K562 (cell line): ENCODE data around the gene ANKRD24. TPM values are rescaled to one million over a fixed set of nuclear protein-coding genes. Genes with fewer than 3 reads are reported as not detected.

Experiments used
- ATAC-seq: fragments of 200-7000 bp; cut with Tn5 transposase; 3 replicates; pipeline ENCODE4 v1.9.1; 2020; ENCODE audit warnings: moderate library complexity
- BruUV-seq: library from RNA; stranded (reverse); fragments of 400-500 nt; replicated peaks from 2 replicates; lab custom pipeline; 2021; lab: Mats Ljungman, UMichigan
- CTCF ChIA-PET: fragments of 300-600 bp; formaldehyde crosslinking; extraction: SDS; loops from one replicate; lab custom pipeline; 2021; ENCODE audit warnings: low intra/inter-chr PET ratio; lab: Yijun Ruan, JAX
- POLR2A ChIA-PET: fragments of 300-600, 350-650 bp; sonication (Branson Sonifier 250); formaldehyde crosslinking; extraction: SDS; loops from one replicate; lab custom pipeline; 2021; ENCODE audit warnings: antibody characterized with exemption, inconsistent platforms; lab: Yijun Ruan, JAX
- DNase-seq, 4 experiments: peaks; one replicate each; pipeline versions ENCODE4 v3.0.0 to v3.0.0-alpha.2; 2011 to 2018; ENCODE audit warnings: low spot score in 3 of 4, mixed read lengths in 3 of 4; ENCODE audit errors: extremely low read depth in 1 of 4
- FAIRE-seq: peaks from 2 replicates; lab custom pipeline; 2011; peaks lifted over from hg19 to GRCh38; lab: Jason Lieb, UNC
- H2AFZ ChIP-seq: 2 replicates; pipeline ENCODE4 v1.6.0; 2011; ENCODE audit warnings: low read depth, low read length, control low read depth, inconsistent platforms
- H3K27ac ChIP-seq: fragments of 200-600 bp; 3 replicates; pipeline ENCODE4 v1.8.0; 2011; ENCODE audit warnings: low read depth, mild to moderate bottlenecking, control low read depth, inconsistent platforms, low read length, moderate library complexity, mixed read lengths; ENCODE audit errors: extremely low read depth
- H3K27me3 ChIP-seq, 2 experiments: fragments of 300-600 bp in 1 of 2; 2 replicates in 1 of 2; 3 replicates in 1 of 2; pipeline versions ENCODE4 v1.6.0 to v1.8.0; 2011; ENCODE audit warnings: inconsistent platforms in 2 of 2, low read length in 2 of 2, mild to moderate bottlenecking in 1 of 2, mixed read lengths in 1 of 2, moderate library complexity in 1 of 2; ENCODE audit not compliant: control insufficient read depth in 2 of 2, insufficient read depth in 2 of 2
- H3K36me3 ChIP-seq: fragments of 300-600 bp; 3 replicates; pipeline ENCODE4 v1.8.0; 2011; ENCODE audit warnings: mild to moderate bottlenecking, low read length, inconsistent platforms; ENCODE audit not compliant: control insufficient read depth, insufficient read depth
- H3K4me1 ChIP-seq, 2 experiments: fragments of 200-600 bp in 1 of 2; replicated peaks in 1 of 2; 2 replicates in 1 of 2; 3 replicates in 1 of 2; pipeline versions ENCODE4 v1.5.1 to v1.8.0; 2011; ENCODE audit warnings: inconsistent platforms in 2 of 2, low read length in 2 of 2, mild to moderate bottlenecking in 1 of 2, mixed read lengths in 1 of 2, moderate library complexity in 1 of 2; ENCODE audit not compliant: control insufficient read depth in 2 of 2, insufficient read depth in 2 of 2
- H3K4me2 ChIP-seq: 2 replicates; pipeline ENCODE4 v1.6.1; 2011; ENCODE audit warnings: low read length, control low read depth, inconsistent platforms, mixed read lengths; ENCODE audit not compliant: insufficient read depth
- H3K4me3 ChIP-seq: fragments of 200-600 bp; sonication (generic), shearing (Covaris generic); 2 replicates; pipeline ENCODE4 v1.5.1; 2016; ENCODE audit warnings: control low read depth, inconsistent platforms
- H3K79me2 ChIP-seq: fragments of 200-600 bp; 3 replicates; pipeline ENCODE4 v1.8.0; 2011; ENCODE audit warnings: low read length, inconsistent platforms; ENCODE audit not compliant: control insufficient read depth, insufficient read depth
- H3K9ac ChIP-seq, 2 experiments: 2 replicates each; pipeline versions ENCODE4 v1.6.0 to v1.6.1; 2011; ENCODE audit warnings: low read depth in 2 of 2, low read length in 2 of 2, control low read depth in 1 of 2, inconsistent platforms in 1 of 2, mild to moderate bottlenecking in 1 of 2, mixed read lengths in 1 of 2; ENCODE audit not compliant: insufficient read depth in 1 of 2
- H3K9me1 ChIP-seq: one replicate; pipeline ENCODE4 v1.6.0; 2011; ENCODE audit warnings: inconsistent platforms, mild to moderate bottlenecking, low read length, moderate library complexity; ENCODE audit not compliant: control insufficient read depth, insufficient read depth
- H3K9me3 ChIP-seq: replicated peaks from 2 replicates; pipeline ENCODE4 v1.5.1; 2011; ENCODE audit warnings: low read depth, low read length, inconsistent platforms; ENCODE audit not compliant: control insufficient read depth, insufficient read depth
- H4K20me1 ChIP-seq: replicated peaks from 2 replicates; pipeline ENCODE4 v1.6.1; 2011; ENCODE audit warnings: low read length, inconsistent platforms, mixed read lengths; ENCODE audit not compliant: control insufficient read depth, insufficient read depth
- ARID2 ChIP-seq: fragments of 450-650 bp; IDR thresholded peaks from 2 replicates; pipeline ENCODE4 v1.6.1; 2017; ENCODE audit warnings: antibody characterized with exemption, mild to moderate bottlenecking
- BCOR ChIP-seq: fragments of 450-650 bp; IDR thresholded peaks from 2 replicates; pipeline ENCODE4 v1.6.1; 2016
- HDAC2 ChIP-seq: fragments of 450-650 bp; IDR thresholded peaks from 2 replicates; pipeline ENCODE4 v1.6.1; 2016; ENCODE audit warnings: mild to moderate bottlenecking
- KDM1A ChIP-seq, 2 experiments: fragments of 450-650 bp; IDR thresholded peaks; 2 replicates each; pipeline ENCODE4 v1.6.1; 2016; ENCODE audit warnings: mild to moderate bottlenecking in 2 of 2
- RBM25 ChIP-seq: fragments of 200-400 bp; formaldehyde crosslinking; IDR thresholded peaks from 2 replicates; pipeline ENCODE4 v1.6.1; 2018; ENCODE audit warnings: low read length, low read depth, moderate library complexity; ENCODE audit not compliant: severe bottlenecking
- ZFP36 ChIP-seq: fragments of 150-350 bp; IDR thresholded peaks from 2 replicates; pipeline ENCODE4 v1.6.1; 2018; ENCODE audit warnings: low read length, low read depth; ENCODE audit not compliant: partially characterized antibody
- ZNF57 ChIP-seq: fragments of 450-650 bp; formaldehyde crosslinking; IDR thresholded peaks from 2 replicates; pipeline ENCODE4 v1.4.0; 2020; ENCODE audit warnings: mild to moderate bottlenecking, moderate library complexity
- WGBS: fragments of 100-300 bp; shearing (Covaris generic); methylation state at CpG from one replicate; pipeline ENCODE4 v1.1.6; 2016; ENCODE audit warnings: low coverage, mixed read lengths; ENCODE audit not compliant: insufficient coverage; ENCODE audit errors: missing lambda C conversion rate; 5-methylcytosine and 5-hydroxymethylcytosine counted together
- in situ Hi-C: fragments of 300-500 bp; cut with MboI; formaldehyde crosslinking; loops from 4 replicates; pipeline ENCODE4 v1.15.0; 2018; ENCODE audit warnings: inconsistent platforms, mixed read lengths
- intact Hi-C: fragments of 100-400 bp; cut with micrococcal nuclease; formaldehyde crosslinking; loops from 2 replicates; pipeline ENCODE4 v1.14.2; 2022
- polyA plus RNA-seq, 8 experiments: library from polyadenylated mRNA; depleted of rRNA in 4 of 8; stranded (reverse) in 5 of 8; unstranded in 3 of 8; fragments of >200 nt; fragmentation: Nextera tagmentation in 2 of 8; fragmentation: Illumina TruSeq in 1 of 8; extraction: Ambion mirVana in 2 of 8; extraction: Trizol in 1 of 8; gene quantifications; 2 replicates each; pipeline versions ENCODE4 v1.2.1 to v1.2.3, GENCODE V29; 2011 to 2014; ENCODE audit warnings: inconsistent platforms in 1 of 8, missing spikeins in 1 of 8
- total RNA-seq, 7 experiments: library from RNA; depleted of rRNA in 6 of 7; stranded (reverse); fragments of >200 nt in 6 of 7; fragmentation: Illumina TruSeq in 2 of 7; extraction: Trizol in 2 of 7; gene quantifications; 2 replicates each; pipeline versions ENCODE4 v1.2.1 to v1.2.3, GENCODE V29; 2011 to 2021; ENCODE audit warnings: low replicate concordance in 1 of 7
- TF ChIP-seq, protein P1 (sequence below), 3 experiments: IDR thresholded peaks in 2 of 3; conservative IDR thresholded peaks in 1 of 3; 2 replicates each; pipeline ENCODE4 v1.5.1; 2011 to 2012; ENCODE audit warnings: low read length in 3 of 3, mild to moderate bottlenecking in 3 of 3, control low read depth in 2 of 3, improper control_type of control experiment in 1 of 3, inconsistent platforms in 1 of 3, low read depth in 1 of 3, mixed read lengths in 1 of 3, moderate library complexity in 1 of 3; ENCODE audit not compliant: insufficient read depth in 2 of 3
- TF ChIP-seq, protein P2 (sequence below): fragments of 450-650 bp; IDR thresholded peaks from 2 replicates; pipeline ENCODE4 v1.6.1; 2017; ENCODE audit warnings: antibody characterized with exemption
- TF ChIP-seq, protein P3 (sequence below): fragments of 250-450 bp; sonication (Bioruptor Pico); IDR thresholded peaks from 2 replicates; pipeline ENCODE4 v1.5.0; 2022; ENCODE audit warnings: mild to moderate bottlenecking

The ANKRD24 gene
- total and polyA plus RNA-seq, 9 of the 15 experiments (the other 6 are each of a cell fraction or from before 2014, with no cell fraction given) = 0.07 to 0.12 (median 0.09) TPM; not detected in 5

DNA sequence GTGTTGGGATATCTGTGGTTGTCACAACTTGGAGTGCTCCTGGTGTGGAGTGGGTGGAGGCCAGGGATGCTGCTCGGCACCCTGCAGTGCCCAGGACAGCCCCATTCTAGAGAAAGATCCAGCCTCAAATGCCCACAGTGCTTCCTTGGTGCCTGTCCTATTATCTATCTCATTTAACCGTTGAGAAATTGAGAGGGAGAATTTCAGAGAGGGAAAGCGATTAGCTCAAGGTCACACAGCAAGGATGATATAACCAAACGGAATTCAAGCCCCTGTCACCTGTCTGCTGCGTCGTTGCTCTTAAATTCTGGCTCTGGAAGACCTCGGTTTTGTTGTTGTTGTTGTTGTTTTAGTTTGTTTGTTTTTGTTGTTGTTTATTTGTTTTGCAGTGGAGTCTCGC, 13.5 kb downstream of the ANKRD24 start:
- H2AFZ ChIP-seq = no peak overlapping the region
- no peaks in the 10 kb centered on the region for H4K20me1 ChIP-seq
- DNase-seq = no peak
- no peaks in the 10 kb centered on the region for H3K79me2 ChIP-seq
- intact Hi-C loops (no loop called here), in situ Hi-C loops (no loop called here)
- H3K9me1 ChIP-seq = no peaks in the 10 kb centered on the region
- POLR2A ChIA-PET = interaction anchor here (1.0 kb wide), 1 partner anchor 240 kb away, joined by 4 read pairs; no protein-coding TSS in a partner anchor
- no peak for FAIRE-seq
- TF ChIP-seq RBM25 (peak; percentile 91), KDM1A (IDR thresholded peaks at IDR 0.05) (peak in 1 of 2 experiments; percentile 52; a peak in 2 of 4 replicates), BCOR (peak; percentile 86), ZNF57 (CRISPR knock-in tag) (no peak), ZFP36 (peak; percentile 65)
- TF ChIP-seq, all 486 proteins: peak for 4
- Histone ChIP-seq H3K4me2 (no peak overlapping the region), H3K27ac (no peak overlapping the region), H3K4me1 (peaks cover 0 to 14% of the 10 kb centered on the region in 2 experiments; a peak in 2 of 5 replicates), H3K9me3 (no peaks in the 10 kb centered on the region), H3K27me3 (peaks cover 8 to 30% of the 10 kb centered on the region in 2 experiments), H3K36me3 (no peaks in the 10 kb centered on the region), H3K4me3 (no peak overlapping the region), H3K9ac (no peak overlapping the region)
- ATAC-seq = no peak
- no TSS peak for BruUV-seq
- CTCF ChIA-PET = no interaction called here
- WGBS = 31% methylated on average over 8 of the region's 8 CpGs

DNA sequence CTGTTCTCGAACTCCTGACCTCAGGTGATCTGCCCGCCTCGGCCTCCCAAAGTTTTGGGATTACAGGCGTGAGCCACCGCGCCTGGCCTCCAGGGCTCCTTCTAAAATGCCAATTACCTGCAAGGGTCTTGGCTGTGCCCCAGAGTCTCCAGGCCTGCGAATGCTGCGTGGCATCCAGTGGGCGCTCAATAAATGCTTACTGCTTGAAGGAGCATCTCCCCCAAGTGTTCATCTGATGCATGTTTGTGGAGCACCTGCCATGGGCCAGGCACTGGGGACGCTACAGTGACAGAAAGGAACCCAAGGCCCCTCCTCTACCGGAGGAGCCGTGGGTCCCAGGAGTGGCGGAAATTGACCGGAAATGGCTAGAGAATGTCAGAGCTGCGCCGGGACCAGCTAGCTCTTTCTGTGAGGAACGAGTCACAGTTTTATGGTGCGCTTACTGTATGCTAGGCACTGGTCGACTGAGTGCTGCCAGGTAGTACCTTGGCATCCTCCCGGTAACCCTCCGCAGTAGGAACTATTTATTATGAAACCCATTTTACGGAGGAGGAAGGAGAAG, 14.2 kb downstream of the ANKRD24 start:
- ATAC-seq = no peak
- 37% methylated on average over 22 of the region's 22 CpGs for WGBS
- Histone ChIP-seq H3K4me1 (peaks cover 0 to 14% of the 10 kb centered on the region in 2 experiments; a peak in 2 of 5 replicates), H3K9ac (no peak overlapping the region), H4K20me1 (no peaks in the 10 kb centered on the region), H3K4me2 (no peak overlapping the region), H3K4me3 (no peak overlapping the region), H3K9me3 (no peaks in the 10 kb centered on the region), H3K27me3 (peaks cover 8 to 30% of the 10 kb centered on the region in 2 experiments), H3K36me3 (no peaks in the 10 kb centered on the region), H3K9me1 (no peaks in the 10 kb centered on the region), H3K27ac (no peak overlapping the region), H2AFZ (no peak overlapping the region), H3K79me2 (no peaks in the 10 kb centered on the region)
- DNase-seq = no peak
- POLR2A ChIA-PET = interaction anchor here (1.0 kb wide), 1 partner anchor 241 kb away, joined by 4 read pairs; no protein-coding TSS in a partner anchor
- no peak for FAIRE-seq
- intact Hi-C loops = no loop called here
- in situ Hi-C loops = no loop called here
- CTCF ChIA-PET = no interaction called here
- no TSS peak for BruUV-seq
- TF ChIP-seq HDAC2 (no peak), ARID2 (no peak)
- TF ChIP-seq, protein P1, sequence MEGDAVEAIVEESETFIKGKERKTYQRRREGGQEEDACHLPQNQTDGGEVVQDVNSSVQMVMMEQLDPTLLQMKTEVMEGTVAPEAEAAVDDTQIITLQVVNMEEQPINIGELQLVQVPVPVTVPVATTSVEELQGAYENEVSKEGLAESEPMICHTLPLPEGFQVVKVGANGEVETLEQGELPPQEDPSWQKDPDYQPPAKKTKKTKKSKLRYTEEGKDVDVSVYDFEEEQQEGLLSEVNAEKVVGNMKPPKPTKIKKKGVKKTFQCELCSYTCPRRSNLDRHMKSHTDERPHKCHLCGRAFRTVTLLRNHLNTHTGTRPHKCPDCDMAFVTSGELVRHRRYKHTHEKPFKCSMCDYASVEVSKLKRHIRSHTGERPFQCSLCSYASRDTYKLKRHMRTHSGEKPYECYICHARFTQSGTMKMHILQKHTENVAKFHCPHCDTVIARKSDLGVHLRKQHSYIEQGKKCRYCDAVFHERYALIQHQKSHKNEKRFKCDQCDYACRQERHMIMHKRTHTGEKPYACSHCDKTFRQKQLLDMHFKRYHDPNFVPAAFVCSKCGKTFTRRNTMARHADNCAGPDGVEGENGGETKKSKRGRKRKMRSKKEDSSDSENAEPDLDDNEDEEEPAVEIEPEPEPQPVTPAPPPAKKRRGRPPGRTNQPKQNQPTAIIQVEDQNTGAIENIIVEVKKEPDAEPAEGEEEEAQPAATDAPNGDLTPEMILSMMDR (IDR thresholded peaks at IDR 0.05 in 2 of 3, conservative IDR thresholded peaks at IDR 0.05 in 1 of 3; ENCODE audit: insufficient read depth in 2 of 3, low read depth in 1 of 3, low read length in 3 of 3) = peak in 1 of 3 experiments; percentile 12; a peak in 1 of 6 replicates
- TF ChIP-seq, protein P2, sequence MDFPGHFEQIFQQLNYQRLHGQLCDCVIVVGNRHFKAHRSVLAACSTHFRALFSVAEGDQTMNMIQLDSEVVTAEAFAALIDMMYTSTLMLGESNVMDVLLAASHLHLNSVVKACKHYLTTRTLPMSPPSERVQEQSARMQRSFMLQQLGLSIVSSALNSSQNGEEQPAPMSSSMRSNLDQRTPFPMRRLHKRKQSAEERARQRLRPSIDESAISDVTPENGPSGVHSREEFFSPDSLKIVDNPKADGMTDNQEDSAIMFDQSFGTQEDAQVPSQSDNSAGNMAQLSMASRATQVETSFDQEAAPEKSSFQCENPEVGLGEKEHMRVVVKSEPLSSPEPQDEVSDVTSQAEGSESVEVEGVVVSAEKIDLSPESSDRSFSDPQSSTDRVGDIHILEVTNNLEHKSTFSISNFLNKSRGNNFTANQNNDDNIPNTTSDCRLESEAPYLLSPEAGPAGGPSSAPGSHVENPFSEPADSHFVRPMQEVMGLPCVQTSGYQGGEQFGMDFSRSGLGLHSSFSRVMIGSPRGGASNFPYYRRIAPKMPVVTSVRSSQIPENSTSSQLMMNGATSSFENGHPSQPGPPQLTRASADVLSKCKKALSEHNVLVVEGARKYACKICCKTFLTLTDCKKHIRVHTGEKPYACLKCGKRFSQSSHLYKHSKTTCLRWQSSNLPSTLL = no peak
- TF ChIP-seq, protein P3, sequence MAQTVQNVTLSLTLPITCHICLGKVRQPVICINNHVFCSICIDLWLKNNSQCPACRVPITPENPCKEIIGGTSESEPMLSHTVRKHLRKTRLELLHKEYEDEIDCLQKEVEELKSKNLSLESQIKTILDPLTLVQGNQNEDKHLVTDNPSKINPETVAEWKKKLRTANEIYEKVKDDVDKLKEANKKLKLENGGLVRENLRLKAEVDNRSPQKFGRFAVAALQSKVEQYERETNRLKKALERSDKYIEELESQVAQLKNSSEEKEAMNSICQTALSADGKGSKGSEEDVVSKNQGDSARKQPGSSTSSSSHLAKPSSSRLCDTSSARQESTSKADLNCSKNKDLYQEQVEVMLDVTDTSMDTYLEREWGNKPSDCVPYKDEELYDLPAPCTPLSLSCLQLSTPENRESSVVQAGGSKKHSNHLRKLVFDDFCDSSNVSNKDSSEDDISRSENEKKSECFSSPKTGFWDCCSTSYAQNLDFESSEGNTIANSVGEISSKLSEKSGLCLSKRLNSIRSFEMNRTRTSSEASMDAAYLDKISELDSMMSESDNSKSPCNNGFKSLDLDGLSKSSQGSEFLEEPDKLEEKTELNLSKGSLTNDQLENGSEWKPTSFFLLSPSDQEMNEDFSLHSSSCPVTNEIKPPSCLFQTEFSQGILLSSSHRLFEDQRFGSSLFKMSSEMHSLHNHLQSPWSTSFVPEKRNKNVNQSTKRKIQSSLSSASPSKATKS (CRISPR knock-in tag) = no peak
